Endothelial cell of umbilical vein (primary cell): ENCODE data around the gene PIK3AP1.

Source experiments
- CTCF ChIP-seq, 2 donors: IDR thresholded peaks; 1 replicate in 1 of 2; 2 replicates in 1 of 2; pipeline ENCODE4 v1.5.1; 2011; ENCODE audit warnings: low read length in 2 of 2, mild to moderate bottlenecking in 2 of 2, moderate library complexity in 2 of 2, control low read depth in 1 of 2, inconsistent platforms in 1 of 2, low read depth in 1 of 2; ENCODE audit not compliant: insufficient read depth in 1 of 2; ENCODE audit errors: extremely low read depth in 1 of 2
- EZH2 ChIP-seq: IDR thresholded peaks from 2 replicates; pipeline ENCODE4 v1.6.1; 2012; ENCODE audit warnings: borderline replicate concordance, low read depth, mild to moderate bottlenecking, moderate library complexity, low read length, inconsistent platforms; ENCODE audit not compliant: severe bottlenecking
- MYC ChIP-seq: IDR thresholded peaks from one replicate; pipeline ENCODE4 v1.6.1; 2011; ENCODE audit warnings: mild to moderate bottlenecking, low read depth, low read length
- POLR2A ChIP-seq: IDR thresholded peaks from 2 replicates; pipeline ENCODE4 v1.6.1; 2012; ENCODE audit warnings: low read depth, mild to moderate bottlenecking, control low read depth, low read length
- POLR2AphosphoS5 ChIP-seq: IDR thresholded peaks from 2 replicates; pipeline ENCODE4 v1.6.1; 2012; ENCODE audit warnings: low read depth, mild to moderate bottlenecking, control low read depth, low read length, moderate library complexity; ENCODE audit not compliant: insufficient read depth

- TF ChIP-seq POLR2A, result no peak
- no peak for TF ChIP-seq CTCF (IDR thresholded peaks at IDR 0.05; ENCODE audit: extremely low read depth in 1 of 2, insufficient read depth in 1 of 2, low read depth in 1 of 2, low read length in 2 of 2)
- no peak for TF ChIP-seq POLR2AphosphoS5
- no peak for TF ChIP-seq EZH2
- no peak for TF ChIP-seq MYC
Observed at GRCh38 chr10:96584035-96584434, 136.3 kb downstream of the PIK3AP1 start.
